GM15510 (cell line): Measurements from ENCODE around the gene MYLK.

ENCODE experiments used
- POLR2A ChIP-seq: IDR thresholded peaks from 3 replicates; pipeline ENCODE4 v1.6.1; 2011; ENCODE audit warnings: borderline replicate concordance; ENCODE audit not compliant: insufficient read length; ENCODE audit errors: extremely low read depth

Gene MYLK

GRCh38 chr3:123660141-123660675 lies 223.9 kb downstream of the MYLK start:
- no peak for TF ChIP-seq POLR2A

- no peak for TF ChIP-seq POLR2A
Observed at GRCh38 chr3:123658852-123659206, 225.3 kb downstream of the MYLK start.

GRCh38 chr3:123658118-123658851 lies 225.8 kb downstream of the MYLK start:
- no peak for TF ChIP-seq POLR2A

- no peak for TF ChIP-seq POLR2A
Observed at GRCh38 chr3:123657568-123657967, 226.6 kb downstream of the MYLK start.

GRCh38 chr3:123657111-123657510 lies 227.0 kb downstream of the MYLK start:
- TF ChIP-seq POLR2A: no peak

GRCh38 chr3:123656691-123657090 lies 227.4 kb downstream of the MYLK start:
- no peak for TF ChIP-seq POLR2A

- no peak for TF ChIP-seq POLR2A
Observed at GRCh38 chr3:123656274-123656673, 227.9 kb downstream of the MYLK start.

GRCh38 chr3:123655400-123655799 lies 228.7 kb downstream of the MYLK start:
- TF ChIP-seq POLR2A: no peak

GRCh38 chr3:123653221-123653682 lies 230.9 kb downstream of the MYLK start:
- no peak for TF ChIP-seq POLR2A

GRCh38 chr3:123652342-123652984 lies 231.7 kb downstream of the MYLK start:
- TF ChIP-seq POLR2A: no peak

GRCh38 chr3:123651449-123652341 lies 232.4 kb downstream of the MYLK start:
- TF ChIP-seq POLR2A: no peak

GRCh38 chr3:123650101-123650500 lies 234.0 kb downstream of the MYLK start:
- TF ChIP-seq POLR2A: no peak

GRCh38 chr3:123648696-123649405 lies 235.3 kb downstream of the MYLK start:
- no peak for TF ChIP-seq POLR2A

GRCh38 chr3:123644358-123644757 lies 239.8 kb downstream of the MYLK start:
- TF ChIP-seq POLR2A: no peak
